DND-41 (cell line): ENCODE results near the gene DPPA4.
A peak's percentile ranks its signal among the peaks of the same experiment; 100 is the strongest.

ENCODE experiments used
- ATAC-seq: fragments of 200-7000 bp; cut with Tn5 transposase; 3 replicates; pipeline ENCODE4 v1.9.1; 2021; ENCODE audit warnings: low read depth; ENCODE audit not compliant: insufficient read depth
- DNase-seq: peaks from one replicate; pipeline ENCODE4 v3.0.0-alpha.2; 2020
- H2AFZ ChIP-seq: 2 replicates; pipeline ENCODE4 v1.6.0; 2012; ENCODE audit warnings: low read depth, low read length
- H3K27ac ChIP-seq: 2 replicates; pipeline ENCODE4 v1.5.1; 2012; ENCODE audit warnings: low read length, inconsistent platforms
- H3K27me3 ChIP-seq: fragments of 200-600 bp; sonication (generic); 2 replicates; pipeline ENCODE4 v1.6.0; 2012; ENCODE audit warnings: low read length, mild to moderate bottlenecking, inconsistent platforms; ENCODE audit not compliant: insufficient read depth, poor library complexity
- H3K36me3 ChIP-seq: 2 replicates; pipeline ENCODE4 v1.5.1; 2012; ENCODE audit warnings: low read length, inconsistent platforms; ENCODE audit not compliant: insufficient read depth
- H3K4me1 ChIP-seq: 2 replicates; pipeline ENCODE4 v1.5.1; 2012; ENCODE audit warnings: mild to moderate bottlenecking, low read length; ENCODE audit not compliant: insufficient read depth
- H3K4me2 ChIP-seq: 2 replicates; pipeline ENCODE4 v1.6.0; 2012; ENCODE audit warnings: mild to moderate bottlenecking, moderate library complexity, low read length, inconsistent platforms; ENCODE audit not compliant: insufficient read depth
- H3K4me3 ChIP-seq, 2 experiments: fragments of 200-600 bp in 1 of 2; shearing (Covaris generic) in 1 of 2; 2 replicates each; pipeline ENCODE4 v1.5.1; 2012 to 2016; ENCODE audit warnings: inconsistent platforms in 2 of 2, low read length in 2 of 2, mild to moderate bottlenecking in 2 of 2, low read depth in 1 of 2, moderate library complexity in 1 of 2
- H3K79me2 ChIP-seq: 2 replicates; pipeline ENCODE4 v1.6.0; 2012; ENCODE audit warnings: low read length, inconsistent platforms; ENCODE audit not compliant: insufficient read depth
- H3K9ac ChIP-seq: 2 replicates; pipeline ENCODE4 v1.6.0; 2012; ENCODE audit warnings: low read depth, mild to moderate bottlenecking, inconsistent platforms, low read length, moderate library complexity
- H3K9me3 ChIP-seq: 2 replicates; pipeline ENCODE4 v1.5.1; 2012; ENCODE audit warnings: low read length, moderate library complexity, mild to moderate bottlenecking, inconsistent platforms; ENCODE audit not compliant: insufficient read depth, severe bottlenecking
- H4K20me1 ChIP-seq: 2 replicates; pipeline ENCODE4 v1.6.0; 2012; ENCODE audit warnings: low read length; ENCODE audit not compliant: insufficient read depth
- EZH2 ChIP-seq: IDR thresholded peaks from 3 replicates; pipeline ENCODE4 v1.6.1; 2012; ENCODE audit warnings: borderline replicate concordance, low read depth, mild to moderate bottlenecking, moderate library complexity, low read length, inconsistent platforms; ENCODE audit not compliant: severe bottlenecking
- TF ChIP-seq, protein P1 (sequence below): IDR thresholded peaks from 2 replicates; pipeline ENCODE4 v1.5.1; 2012; ENCODE audit warnings: borderline replicate concordance, low read length, moderate library complexity, mild to moderate bottlenecking; ENCODE audit not compliant: poor library complexity, severe bottlenecking; ENCODE audit errors: extremely low read depth

The DPPA4 gene

DNA sequence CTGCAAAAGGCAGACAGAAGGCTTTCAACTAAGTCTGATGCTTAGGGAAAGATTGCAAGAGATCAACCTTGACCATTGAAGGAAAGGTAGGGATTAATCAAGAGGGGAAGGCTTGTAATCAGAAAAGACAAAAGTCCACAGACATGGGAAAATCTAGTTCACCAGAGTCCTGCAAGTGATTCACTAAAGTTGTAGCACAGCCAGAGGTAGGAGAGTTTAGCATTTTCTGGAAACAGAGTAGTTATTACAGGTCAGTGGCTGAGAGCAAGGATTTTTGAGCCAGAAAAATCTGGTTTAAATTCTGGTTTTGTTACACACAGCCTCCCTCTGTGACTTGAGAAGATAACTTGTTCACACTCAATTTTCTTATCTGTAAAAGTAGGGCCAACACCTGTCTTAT is 35.3 kb upstream of the DPPA4 start:
- no peaks in the 10 kb centered on the region for H3K36me3 ChIP-seq

DNA sequence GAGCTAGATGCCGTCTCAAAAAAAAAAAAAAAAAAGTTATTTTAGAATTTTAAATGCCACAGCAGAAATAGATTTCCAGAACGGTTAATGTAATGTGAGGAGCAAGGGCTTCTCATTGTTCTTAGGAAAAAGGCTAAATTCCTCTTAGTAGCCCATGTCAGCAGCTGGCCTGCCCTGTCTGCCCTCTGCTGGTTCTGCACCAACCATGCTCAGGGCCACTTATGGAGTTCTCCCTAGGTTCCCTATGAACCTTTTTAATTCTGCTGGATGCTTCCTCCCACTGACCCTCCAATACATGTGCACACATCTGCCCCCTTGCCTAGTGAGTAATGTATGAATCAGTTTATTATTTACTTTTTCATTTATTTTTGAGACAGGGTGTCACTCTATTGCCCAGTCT is 32.2 kb upstream of the DPPA4 start:
- no peak overlapping the region for H2AFZ ChIP-seq
- no peak overlapping the region for H3K4me3 ChIP-seq
- H3K79me2 ChIP-seq: no peaks in the 10 kb centered on the region
- no peak overlapping the region for H3K27ac ChIP-seq
- H3K36me3 ChIP-seq: no peaks in the 10 kb centered on the region
- H3K9me3 ChIP-seq: no peaks in the 10 kb centered on the region
- ATAC-seq (no peak), DNase-seq (no peak)
- H3K4me2 ChIP-seq: no peak overlapping the region
- H3K27me3 ChIP-seq: no peaks in the 10 kb centered on the region
- no peak for TF ChIP-seq EZH2
- TF ChIP-seq, protein P1, sequence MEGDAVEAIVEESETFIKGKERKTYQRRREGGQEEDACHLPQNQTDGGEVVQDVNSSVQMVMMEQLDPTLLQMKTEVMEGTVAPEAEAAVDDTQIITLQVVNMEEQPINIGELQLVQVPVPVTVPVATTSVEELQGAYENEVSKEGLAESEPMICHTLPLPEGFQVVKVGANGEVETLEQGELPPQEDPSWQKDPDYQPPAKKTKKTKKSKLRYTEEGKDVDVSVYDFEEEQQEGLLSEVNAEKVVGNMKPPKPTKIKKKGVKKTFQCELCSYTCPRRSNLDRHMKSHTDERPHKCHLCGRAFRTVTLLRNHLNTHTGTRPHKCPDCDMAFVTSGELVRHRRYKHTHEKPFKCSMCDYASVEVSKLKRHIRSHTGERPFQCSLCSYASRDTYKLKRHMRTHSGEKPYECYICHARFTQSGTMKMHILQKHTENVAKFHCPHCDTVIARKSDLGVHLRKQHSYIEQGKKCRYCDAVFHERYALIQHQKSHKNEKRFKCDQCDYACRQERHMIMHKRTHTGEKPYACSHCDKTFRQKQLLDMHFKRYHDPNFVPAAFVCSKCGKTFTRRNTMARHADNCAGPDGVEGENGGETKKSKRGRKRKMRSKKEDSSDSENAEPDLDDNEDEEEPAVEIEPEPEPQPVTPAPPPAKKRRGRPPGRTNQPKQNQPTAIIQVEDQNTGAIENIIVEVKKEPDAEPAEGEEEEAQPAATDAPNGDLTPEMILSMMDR: peak; percentile 15
- H3K4me1 ChIP-seq: no peaks in the 10 kb centered on the region
- no peak overlapping the region for H3K9ac ChIP-seq
- H4K20me1 ChIP-seq: no peaks in the 10 kb centered on the region

More for the DNA sequence above, 35.3 kb upstream of the DPPA4 start:
- TF ChIP-seq, protein P1: no peak
- TF ChIP-seq EZH2: no peak
- no peak for DNase-seq
- no peak overlapping the region for H3K9ac ChIP-seq
- no peaks in the 10 kb centered on the region for H3K79me2 ChIP-seq
- no peaks in the 10 kb centered on the region for H3K4me1 ChIP-seq
- H4K20me1 ChIP-seq: no peaks in the 10 kb centered on the region
- no peak overlapping the region for H3K27ac ChIP-seq
- no peak overlapping the region for H3K4me3 ChIP-seq
- no peaks in the 10 kb centered on the region for H3K27me3 ChIP-seq
- H3K4me2 ChIP-seq: no peak overlapping the region
- H3K9me3 ChIP-seq: no peaks in the 10 kb centered on the region
- H2AFZ ChIP-seq: no peak overlapping the region
- no peak for ATAC-seq

DNA sequence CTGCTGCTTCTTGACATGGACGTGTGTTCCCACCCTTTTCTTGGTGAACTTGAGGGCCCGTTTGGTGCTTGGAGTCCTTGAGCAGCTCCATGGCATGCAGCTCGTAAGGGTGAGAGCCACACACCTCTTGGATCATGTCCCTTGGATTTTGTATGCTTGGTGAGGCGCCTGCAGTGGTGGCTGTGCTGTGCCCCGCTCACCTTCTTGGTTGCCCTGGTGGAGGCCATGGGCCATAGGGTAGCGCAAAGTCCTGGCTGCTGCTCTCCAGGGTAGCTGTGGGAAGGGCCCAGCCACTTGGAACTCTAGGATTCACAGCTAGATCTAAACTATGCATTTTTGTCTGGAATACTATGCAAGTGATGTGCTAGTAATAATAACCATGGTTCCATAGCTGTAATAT is 26.7 kb upstream of the DPPA4 start:
- ATAC-seq (no peak), DNase-seq (no peak)
- Histone ChIP-seq H3K27me3 (no peaks in the 10 kb centered on the region), H3K27ac (no peak overlapping the region), H3K36me3 (no peaks in the 10 kb centered on the region), H3K4me1 (no peaks in the 10 kb centered on the region), H4K20me1 (no peaks in the 10 kb centered on the region), H3K4me3 (no peak overlapping the region), H3K9me3 (no peaks in the 10 kb centered on the region), H3K79me2 (no peaks in the 10 kb centered on the region), H3K9ac (no peak overlapping the region), H3K4me2 (no peak overlapping the region), H2AFZ (no peak overlapping the region)
- TF ChIP-seq EZH2: no peak
- TF ChIP-seq, protein P1: no peak

DNA sequence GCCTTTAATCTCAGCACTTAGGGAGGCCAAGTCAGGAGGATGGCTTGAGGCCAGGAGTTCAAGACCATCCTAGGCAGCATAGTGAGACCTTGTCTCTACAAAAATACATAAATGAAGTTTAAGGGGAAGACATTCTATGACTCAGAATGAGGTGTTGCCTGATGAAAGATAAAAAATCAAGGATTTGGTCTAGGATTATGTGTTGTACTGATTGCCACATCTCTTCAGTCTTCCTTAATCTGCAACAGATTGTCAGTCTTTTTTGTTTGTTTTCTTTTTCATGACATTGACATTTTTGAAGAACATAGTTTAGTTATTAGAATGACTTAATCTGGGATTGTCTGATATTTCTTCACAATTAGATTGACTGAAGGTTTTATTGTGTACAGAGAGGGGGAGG is 26.3 kb upstream of the DPPA4 start:
- no peaks in the 10 kb centered on the region for H3K9me3 ChIP-seq
- H3K79me2 ChIP-seq: no peaks in the 10 kb centered on the region
- H3K4me1 ChIP-seq: no peaks in the 10 kb centered on the region
- no peaks in the 10 kb centered on the region for H3K27me3 ChIP-seq
- TF ChIP-seq EZH2: no peak
- TF ChIP-seq, protein P1: no peak
- no peak overlapping the region for H2AFZ ChIP-seq
- DNase-seq (no peak), ATAC-seq (no peak)
- H4K20me1 ChIP-seq: no peaks in the 10 kb centered on the region
- no peak overlapping the region for H3K9ac ChIP-seq
- H3K4me3 ChIP-seq: no peak overlapping the region
- H3K36me3 ChIP-seq: no peaks in the 10 kb centered on the region
- no peak overlapping the region for H3K27ac ChIP-seq
- H3K4me2 ChIP-seq: no peak overlapping the region
